Measurements from ENCODE around the gene DHX34. TPM values are rescaled to one million over a fixed set of nuclear protein-coding genes. Genes with fewer than 3 reads are reported as not detected.

DHX34 gene
- total RNA-seq, 1 donor from 2014 or later = 32.4 TPM

GRCh38 chr19:47309038-47309437, 40.1 kb upstream of the DHX34 start:
- Mint-ChIP-seq H3K27me3 (ENCODE audit: low read depth) (peaks cover 25% of the 10 kb centered on the region), H3K36me3 (ENCODE audit: low read depth) (no peaks in the 10 kb centered on the region), H3K4me3 (no peak overlapping the region), H3K9me3 (no peaks in the 10 kb centered on the region), H3K27ac (ENCODE audit: unreplicated experiment) (no peak overlapping the region), H3K4me1 (peaks cover 5% of the 10 kb centered on the region)
- no peak for DNase-seq (ENCODE audit: low read depth, low spot score)
- TF ChIP-seq CTCF (conservative IDR thresholded peaks at IDR 0.05) = no peak

GRCh38 chr19:47309608-47310007, 39.5 kb upstream of the DHX34 start, which contains the start of gene C5AR1:
C5AR1 (plus strand) TSS chr19:47309861; CDS start chr19:47309896, 35 bp downstream.
- no peaks in the 10 kb centered on the region for H3K36me3 Mint-ChIP-seq (ENCODE audit: low read depth)
- H3K27ac Mint-ChIP-seq (ENCODE audit: unreplicated experiment) = no peak within 1 kb of the TSS
- peaks cover 26% of the 10 kb centered on the region for H3K27me3 Mint-ChIP-seq (ENCODE audit: low read depth)
- H3K9me3 Mint-ChIP-seq = no peaks in the 10 kb centered on the region
- no peak within 1 kb of the TSS for H3K4me3 Mint-ChIP-seq
- no peak for DNase-seq (ENCODE audit: low read depth, low spot score)
- H3K4me1 Mint-ChIP-seq = peaks cover 5% of the 10 kb centered on the region
- TF ChIP-seq CTCF (conservative IDR thresholded peaks at IDR 0.05) = no peak

- Mint-ChIP-seq H3K9me3 (no peaks in the 10 kb centered on the region), H3K4me3 (no peak overlapping the region), H3K4me1 (peaks cover 2% of the 10 kb centered on the region), H3K27me3 (ENCODE audit: low read depth) (peaks cover 28% of the 10 kb centered on the region), H3K36me3 (ENCODE audit: low read depth) (no peaks in the 10 kb centered on the region), H3K27ac (ENCODE audit: unreplicated experiment) (no peak overlapping the region)
- TF ChIP-seq CTCF (conservative IDR thresholded peaks at IDR 0.05) = no peak
- no peak for DNase-seq (ENCODE audit: low read depth, low spot score)
Measured at GRCh38 chr19:47310323-47310722, 38.8 kb upstream of the DHX34 start.

GRCh38 chr19:47310819-47311218, 38.3 kb upstream of the DHX34 start:
- Mint-ChIP-seq H3K27me3 (ENCODE audit: low read depth) (peaks cover 30% of the 10 kb centered on the region), H3K27ac (ENCODE audit: unreplicated experiment) (no peak overlapping the region), H3K36me3 (ENCODE audit: low read depth) (no peaks in the 10 kb centered on the region), H3K9me3 (no peaks in the 10 kb centered on the region), H3K4me1 (no peaks in the 10 kb centered on the region), H3K4me3 (no peak overlapping the region)
- no peak for TF ChIP-seq CTCF (conservative IDR thresholded peaks at IDR 0.05)
- DNase-seq (ENCODE audit: low read depth, low spot score) = no peak

- Mint-ChIP-seq H3K27me3 (ENCODE audit: low read depth) (peaks cover 27% of the 10 kb centered on the region), H3K4me1 (no peaks in the 10 kb centered on the region), H3K27ac (ENCODE audit: unreplicated experiment) (no peak overlapping the region), H3K36me3 (ENCODE audit: low read depth) (no peaks in the 10 kb centered on the region), H3K4me3 (no peak overlapping the region), H3K9me3 (no peaks in the 10 kb centered on the region)
- DNase-seq (ENCODE audit: low read depth, low spot score) = no peak
- no peak for TF ChIP-seq CTCF (conservative IDR thresholded peaks at IDR 0.05)
Measured at GRCh38 chr19:47312366-47313006, 36.6 kb upstream of the DHX34 start.
